Measurements from ENCODE around the gene CELF2. TPM values are rescaled to one million over a fixed set of nuclear protein-coding genes. Genes with fewer than 3 reads are reported as not detected.

The CELF2 gene
- total RNA-seq, 4 donors from 2014 or later: 28.7 to 55.4 (median 35.0) TPM

DNA sequence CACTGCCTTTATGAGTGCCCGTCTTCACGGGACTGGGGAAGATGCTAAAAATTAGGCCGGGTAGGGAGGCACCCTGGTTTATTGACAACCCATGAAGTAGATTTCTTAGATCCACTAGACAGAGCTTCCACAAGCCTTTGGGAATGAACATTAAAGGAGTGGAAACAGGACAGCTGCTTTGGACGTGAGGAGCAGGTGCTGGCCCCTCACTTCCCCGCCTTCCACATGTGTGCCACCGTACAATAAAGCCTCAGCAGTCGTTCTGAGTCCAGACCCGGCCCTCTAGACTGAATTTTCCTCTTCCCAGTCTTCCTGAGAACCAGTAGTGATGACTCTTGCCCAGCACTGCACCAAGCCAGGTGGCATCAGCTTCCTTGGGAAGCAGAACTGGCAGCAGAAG, 282.4 kb downstream of the CELF2 start:
- DNase-seq: no peak
- WGBS, 2 donors: 94 to 95% methylated on average over 8 of the region's 8 CpGs
- Histone ChIP-seq H3K4me3 (replicated peaks in 1 of 3) (no peak overlapping the region), H3K27me3 (no peaks in the 10 kb centered on the region), H3K9me3 (no peaks in the 10 kb centered on the region), H3K27ac (no peak overlapping the region), H3K36me3 (no peaks in the 10 kb centered on the region), H3K4me1 (no peaks in the 10 kb centered on the region)
- TF ChIP-seq, protein P1, sequence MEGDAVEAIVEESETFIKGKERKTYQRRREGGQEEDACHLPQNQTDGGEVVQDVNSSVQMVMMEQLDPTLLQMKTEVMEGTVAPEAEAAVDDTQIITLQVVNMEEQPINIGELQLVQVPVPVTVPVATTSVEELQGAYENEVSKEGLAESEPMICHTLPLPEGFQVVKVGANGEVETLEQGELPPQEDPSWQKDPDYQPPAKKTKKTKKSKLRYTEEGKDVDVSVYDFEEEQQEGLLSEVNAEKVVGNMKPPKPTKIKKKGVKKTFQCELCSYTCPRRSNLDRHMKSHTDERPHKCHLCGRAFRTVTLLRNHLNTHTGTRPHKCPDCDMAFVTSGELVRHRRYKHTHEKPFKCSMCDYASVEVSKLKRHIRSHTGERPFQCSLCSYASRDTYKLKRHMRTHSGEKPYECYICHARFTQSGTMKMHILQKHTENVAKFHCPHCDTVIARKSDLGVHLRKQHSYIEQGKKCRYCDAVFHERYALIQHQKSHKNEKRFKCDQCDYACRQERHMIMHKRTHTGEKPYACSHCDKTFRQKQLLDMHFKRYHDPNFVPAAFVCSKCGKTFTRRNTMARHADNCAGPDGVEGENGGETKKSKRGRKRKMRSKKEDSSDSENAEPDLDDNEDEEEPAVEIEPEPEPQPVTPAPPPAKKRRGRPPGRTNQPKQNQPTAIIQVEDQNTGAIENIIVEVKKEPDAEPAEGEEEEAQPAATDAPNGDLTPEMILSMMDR (IDR thresholded peaks at IDR 0.05): no peak
- no peak for TF ChIP-seq POLR2A (IDR thresholded peaks at IDR 0.05)
- intact Hi-C loops (cut with DNase I): no loop called here

DNA sequence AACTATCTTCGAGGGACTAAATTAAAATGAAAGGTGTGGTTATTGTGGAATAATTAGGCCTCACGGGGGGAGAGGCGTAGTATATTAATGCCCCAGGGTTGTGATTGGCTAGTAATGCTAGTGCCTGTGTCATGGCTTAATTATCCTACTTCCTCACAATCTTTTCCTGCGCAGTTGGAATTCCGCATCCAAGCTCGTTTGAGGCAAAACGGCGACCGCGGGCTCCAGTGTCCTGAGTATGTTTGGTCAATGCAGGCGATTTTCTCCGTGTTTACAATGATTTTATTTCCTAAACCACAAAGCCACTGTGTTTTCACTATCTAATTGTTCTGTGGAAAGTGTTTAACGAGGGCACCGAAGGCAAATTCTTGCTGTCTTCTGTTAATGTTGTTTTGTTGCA, 282.9 kb downstream of the CELF2 start:
- intact Hi-C loops (cut with DNase I): no loop called here
- no peaks in the 10 kb centered on the region for H3K36me3 ChIP-seq
- WGBS, 2 donors: 85 to 88% methylated on average over 14 of the region's 14 CpGs
- H3K4me3 ChIP-seq (replicated peaks in 1 of 3): no peak overlapping the region
- no peak overlapping the region for H3K27ac ChIP-seq
- no peaks in the 10 kb centered on the region for H3K4me1 ChIP-seq
- no peaks in the 10 kb centered on the region for H3K27me3 ChIP-seq
- no peak for TF ChIP-seq POLR2A (IDR thresholded peaks at IDR 0.05)
- TF ChIP-seq, protein P1 (IDR thresholded peaks at IDR 0.05): no peak
- DNase-seq: no peak
- no peaks in the 10 kb centered on the region for H3K9me3 ChIP-seq

DNA sequence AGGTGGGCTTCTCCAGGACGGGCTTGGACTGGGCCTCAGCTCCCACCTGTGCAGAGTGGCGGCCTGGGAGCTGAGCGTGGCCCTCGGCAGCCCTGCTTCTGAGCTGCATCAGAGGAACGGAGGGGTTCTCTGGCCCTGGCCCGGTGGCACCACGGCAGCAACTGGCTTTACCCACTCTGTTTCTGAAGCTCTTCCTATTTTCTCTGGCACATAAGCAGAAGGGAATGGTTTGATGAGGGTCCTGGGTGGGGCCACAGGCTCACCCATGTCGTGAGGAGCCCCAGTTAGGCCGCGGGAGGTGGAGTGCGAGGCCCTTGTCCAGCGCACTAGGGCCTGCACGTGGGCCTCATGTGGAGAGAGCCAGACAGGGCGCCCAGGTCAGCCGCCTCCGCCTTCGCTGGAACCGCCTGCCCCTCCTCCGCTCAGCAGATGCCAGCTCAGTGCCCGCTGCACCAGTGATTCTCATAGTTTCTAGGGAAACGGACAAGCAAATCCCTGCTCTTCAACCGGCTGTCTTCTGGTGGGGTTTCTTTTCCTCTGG, 284.0 kb downstream of the CELF2 start:
- no peaks in the 10 kb centered on the region for H3K4me1 ChIP-seq
- no peaks in the 10 kb centered on the region for H3K36me3 ChIP-seq
- no peak for DNase-seq
- H3K27ac ChIP-seq: no peak overlapping the region
- 88 to 90% methylated on average over 13 to 16 of the region's 22 CpGs for WGBS, 2 donors
- intact Hi-C loops (cut with DNase I): no loop called here
- TF ChIP-seq, protein P1 (IDR thresholded peaks at IDR 0.05): no peak
- no peak for TF ChIP-seq POLR2A (IDR thresholded peaks at IDR 0.05)
- no peaks in the 10 kb centered on the region for H3K27me3 ChIP-seq
- no peaks in the 10 kb centered on the region for H3K9me3 ChIP-seq
- H3K4me3 ChIP-seq (replicated peaks in 1 of 3): no peak overlapping the region

DNA sequence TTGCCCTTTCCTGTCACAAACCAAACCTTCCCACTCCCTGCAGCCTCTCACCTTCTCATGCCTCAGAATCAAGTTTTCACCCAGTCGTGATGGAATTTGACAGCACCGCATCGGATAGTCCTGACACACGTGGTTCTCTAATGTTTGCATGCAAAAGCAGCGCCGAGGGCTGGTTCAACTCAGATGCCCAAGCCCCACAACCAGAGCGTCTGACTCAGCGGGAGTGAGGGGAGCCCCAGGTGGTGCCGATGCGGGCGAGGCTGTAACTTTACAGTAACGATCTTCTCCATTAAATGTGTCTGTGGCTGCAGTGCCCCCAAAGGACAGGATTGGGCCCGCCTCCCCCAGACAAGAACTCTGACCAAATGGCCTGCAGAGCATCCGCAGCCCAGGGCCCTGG, 284.5 kb downstream of the CELF2 start:
- DNase-seq: no peak
- Histone ChIP-seq H3K4me1 (no peaks in the 10 kb centered on the region), H3K9me3 (no peaks in the 10 kb centered on the region), H3K36me3 (no peaks in the 10 kb centered on the region), H3K27ac (no peak overlapping the region), H3K4me3 (replicated peaks in 1 of 3) (no peak overlapping the region), H3K27me3 (no peaks in the 10 kb centered on the region)
- intact Hi-C loops (cut with DNase I): no loop called here
- WGBS, 2 donors: 95 to 97% methylated on average over 14 of the region's 14 CpGs
- TF ChIP-seq POLR2A (IDR thresholded peaks at IDR 0.05): no peak
- TF ChIP-seq, protein P1 (IDR thresholded peaks at IDR 0.05): no peak

DNA sequence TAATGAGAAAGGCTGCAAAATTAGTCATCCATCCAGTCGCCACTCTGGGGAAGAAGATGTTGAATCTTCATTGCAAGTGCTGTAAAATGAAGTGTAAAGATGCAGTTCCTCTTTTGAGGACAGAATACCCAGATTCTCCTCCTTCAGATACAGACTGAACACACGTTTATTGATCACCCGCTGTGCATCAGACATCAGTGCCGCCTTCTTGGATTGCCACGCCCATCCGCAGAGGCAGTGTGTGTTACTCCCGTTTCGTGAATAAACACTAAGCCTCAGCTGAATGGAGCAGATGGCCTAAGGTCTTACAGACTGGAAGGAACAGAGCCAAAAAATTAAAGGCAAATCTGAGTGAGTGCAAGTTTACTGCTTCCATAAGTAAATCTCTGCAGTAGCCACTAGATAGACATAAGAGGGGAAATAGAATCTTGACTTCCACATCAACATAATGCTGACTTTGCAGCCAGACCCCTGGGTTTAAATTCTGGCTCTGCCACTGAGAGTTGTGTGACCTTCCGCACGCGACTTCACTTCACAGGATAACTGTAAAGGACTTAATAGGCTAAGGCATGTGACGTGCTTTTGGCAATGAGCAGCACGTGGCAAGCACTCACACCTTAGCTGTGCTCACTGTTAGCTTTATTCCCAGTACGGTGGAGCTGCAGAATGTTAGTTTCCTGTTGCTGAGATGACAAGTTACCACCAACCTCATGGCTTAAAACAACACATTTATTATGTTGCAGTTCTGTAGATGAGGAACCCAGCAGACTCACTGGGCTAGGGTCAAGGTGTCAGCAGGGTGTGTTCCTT, 285.9 kb downstream of the CELF2 start:
- no peak for DNase-seq
- no peaks in the 10 kb centered on the region for H3K36me3 ChIP-seq
- no peaks in the 10 kb centered on the region for H3K9me3 ChIP-seq
- H3K27ac ChIP-seq: no peak overlapping the region
- intact Hi-C loops (cut with DNase I): no loop called here
- H3K27me3 ChIP-seq: no peaks in the 10 kb centered on the region
- H3K4me1 ChIP-seq: no peaks in the 10 kb centered on the region
- 92 to 95% methylated on average over 14 of the region's 14 CpGs for WGBS, 2 donors
- TF ChIP-seq, protein P1 (IDR thresholded peaks at IDR 0.05): no peak
- TF ChIP-seq POLR2A (IDR thresholded peaks at IDR 0.05): no peak
- H3K4me3 ChIP-seq (replicated peaks in 1 of 3): no peak overlapping the region

All from thyroid gland (tissue), 4 donors.